H1 (cell line): ENCODE measurements around the gene SAG. TPM values are rescaled to one million over a fixed set of nuclear protein-coding genes. Genes with fewer than 3 reads are reported as not detected.

Experiments used
- CTCF ChIA-PET: fragments of 300-600 bp; sonication (Branson Sonifier 250); formaldehyde crosslinking; loops from one replicate; lab custom pipeline; 2021; ENCODE audit not compliant: partially characterized antibody; lab: Charles Lee
- POLR2A ChIA-PET: fragments of 300-600 bp; sonication (Branson Sonifier 250); formaldehyde crosslinking; loops from one replicate; lab custom pipeline; 2021; ENCODE audit warnings: inconsistent platforms; ENCODE audit not compliant: partially characterized antibody; lab: Charles Lee
- DNase-seq, 2 experiments: peaks; one replicate each; pipeline versions ENCODE4 v3.0.0 to v3.0.0-alpha.2; 2010 to 2022; ENCODE audit warnings: low spot score in 2 of 2, low read depth in 1 of 2, mixed read lengths in 1 of 2
- FAIRE-seq: peaks from 2 replicates; lab custom pipeline; 2011; peaks lifted over from hg19 to GRCh38; lab: Jason Lieb, UNC
- H2AFZ ChIP-seq: 2 replicates; pipeline ENCODE4 v1.8.1; 2012; ENCODE audit warnings: low read length, inconsistent platforms
- H2AK5ac ChIP-seq: 2 replicates; pipeline ENCODE4 v1.6.1; 2013; ENCODE audit warnings: low read depth, low read length
- H2BK120ac ChIP-seq: replicated peaks from 2 replicates; pipeline ENCODE3; 2013; ENCODE audit warnings: low read depth, low read length, inconsistent platforms
- H2BK12ac ChIP-seq: 2 replicates; pipeline ENCODE4 v1.6.1; 2013; ENCODE audit warnings: low read depth, low read length
- H2BK15ac ChIP-seq: 2 replicates; pipeline ENCODE4 v1.6.1; 2013; ENCODE audit warnings: low read length
- H2BK20ac ChIP-seq: 2 replicates; pipeline ENCODE4 v1.6.1; 2013; ENCODE audit warnings: low read length
- H2BK5ac ChIP-seq: 2 replicates; pipeline ENCODE4 v1.6.1; 2013; ENCODE audit warnings: low read depth, low read length
- H3K14ac ChIP-seq: 2 replicates; pipeline ENCODE4 v1.6.1; 2013; ENCODE audit warnings: inconsistent platforms; ENCODE audit not compliant: insufficient read length
- H3K18ac ChIP-seq: 2 replicates; pipeline ENCODE4 v1.6.1; 2013; ENCODE audit warnings: low read length; ENCODE audit errors: extremely low read depth
- H3K23ac ChIP-seq: 2 replicates; pipeline ENCODE4 v1.6.1; 2013; ENCODE audit warnings: inconsistent platforms; ENCODE audit not compliant: insufficient read length
- H3K23me2 ChIP-seq: 2 replicates; pipeline ENCODE4 v1.6.1; 2013; ENCODE audit warnings: low read depth, low read length
- H3K27ac ChIP-seq: 2 replicates; pipeline ENCODE4 v1.6.1; 2011; ENCODE audit warnings: low read depth, low read length, inconsistent platforms
- H3K27me3 ChIP-seq, 4 experiments: replicated peaks in 1 of 4; 1 replicate in 1 of 4; 2 replicates in 3 of 4; pipeline versions ENCODE4 v1.6.1 to v1.8.1; 2011 to 2013; ENCODE audit warnings: low read length in 3 of 4, mild to moderate bottlenecking in 3 of 4, inconsistent platforms in 2 of 4, mixed read lengths in 2 of 4, moderate library complexity in 1 of 4; ENCODE audit not compliant: control insufficient read depth in 3 of 4, insufficient read depth in 3 of 4; ENCODE audit errors: extremely low read depth in 1 of 4
- H3K36me3 ChIP-seq, 4 experiments: 2 replicates each; pipeline versions ENCODE4 v1.6.1 to v1.8.1; 2011 to 2013; ENCODE audit warnings: mild to moderate bottlenecking in 4 of 4, low read length in 3 of 4, moderate library complexity in 2 of 4, control low read depth in 1 of 4, inconsistent platforms in 1 of 4; ENCODE audit not compliant: insufficient read depth in 4 of 4, control insufficient read depth in 2 of 4
- H3K4ac ChIP-seq: replicated peaks from 2 replicates; pipeline ENCODE3; 2013; ENCODE audit warnings: low read length, low read depth, mixed read lengths, inconsistent platforms; ENCODE audit not compliant: insufficient read length
- H3K4me1 ChIP-seq, 4 experiments: replicated peaks in 1 of 4; 1 replicate in 1 of 4; 2 replicates in 3 of 4; pipeline versions ENCODE4 v1.6.1 to v1.8.1; 2011 to 2013; ENCODE audit warnings: low read length in 3 of 4, inconsistent platforms in 2 of 4, mixed read lengths in 1 of 4; ENCODE audit not compliant: insufficient read depth in 4 of 4, control insufficient read depth in 3 of 4
- H3K4me2 ChIP-seq, 2 experiments: 2 replicates each; pipeline versions ENCODE4 v1.6.1 to v1.8.1; 2011 to 2013; ENCODE audit warnings: low read depth in 2 of 2, low read length in 2 of 2, control low read depth in 1 of 2, inconsistent platforms in 1 of 2, mild to moderate bottlenecking in 1 of 2; ENCODE audit not compliant: insufficient read depth in 1 of 2
- H3K4me3 ChIP-seq, 4 experiments: fragments of 200-600, 300-600 bp in 1 of 4; sonication (generic), shearing (Covaris generic), sonication (Bioruptor Twin) in 1 of 4; 2 replicates each; pipeline versions ENCODE4 v1.5.1 to v1.8.1; 2011 to 2016; ENCODE audit warnings: low read length in 4 of 4, low read depth in 3 of 4, control low read depth in 2 of 4, inconsistent platforms in 2 of 4, mild to moderate bottlenecking in 2 of 4, mixed read lengths in 1 of 4, moderate library complexity in 1 of 4; ENCODE audit not compliant: insufficient read depth in 2 of 4; ENCODE audit errors: extremely low read depth in 1 of 4
- H3K56ac ChIP-seq: replicated peaks from 2 replicates; pipeline ENCODE3; 2013; ENCODE audit warnings: low read depth, mild to moderate bottlenecking, mixed read lengths, low read length, inconsistent platforms; ENCODE audit not compliant: insufficient read length
- H3K79me1 ChIP-seq: 2 replicates; pipeline ENCODE4 v1.6.1; 2013; ENCODE audit warnings: low read depth, low read length, control low read depth
- H3K79me2 ChIP-seq, 2 experiments: 2 replicates each; pipeline versions ENCODE4 v1.6.1 to v1.8.1; 2012 to 2013; ENCODE audit warnings: low read length in 2 of 2, mild to moderate bottlenecking in 2 of 2, inconsistent platforms in 1 of 2; ENCODE audit not compliant: insufficient read depth in 2 of 2, control insufficient read depth in 1 of 2
- H3K9ac ChIP-seq, 4 experiments: replicated peaks in 1 of 4; 1 replicate in 1 of 4; 2 replicates in 3 of 4; pipeline versions ENCODE4 v1.6.1 to v1.8.1; 2011 to 2013; ENCODE audit warnings: low read depth in 3 of 4, low read length in 3 of 4, control low read depth in 2 of 4, mild to moderate bottlenecking in 2 of 4, moderate library complexity in 2 of 4, inconsistent platforms in 1 of 4; ENCODE audit errors: extremely low read depth in 1 of 4
- H3K9me3 ChIP-seq, 2 experiments: 2 replicates each; pipeline versions ENCODE4 v1.6.1 to v1.8.1; 2012 to 2013; ENCODE audit warnings: mild to moderate bottlenecking in 2 of 2, moderate library complexity in 2 of 2, control low read depth in 1 of 2, inconsistent platforms in 1 of 2, low read depth in 1 of 2, low read length in 1 of 2, mixed read lengths in 1 of 2; ENCODE audit not compliant: insufficient read depth in 2 of 2
- H4K20me1 ChIP-seq, 2 experiments: replicated peaks in 1 of 2; 2 replicates each; pipeline versions ENCODE3 to v1.8.1; 2011 to 2013; ENCODE audit warnings: inconsistent platforms in 2 of 2, low read length in 2 of 2, mild to moderate bottlenecking in 1 of 2; ENCODE audit not compliant: insufficient read depth in 2 of 2, control insufficient read depth in 1 of 2
- H4K5ac ChIP-seq: 2 replicates; pipeline ENCODE4 v1.6.1; 2013; ENCODE audit warnings: low read length, low read depth, mixed read lengths, inconsistent platforms; ENCODE audit not compliant: insufficient read length
- H4K8ac ChIP-seq: 2 replicates; pipeline ENCODE4 v1.8.0; 2013; ENCODE audit warnings: mild to moderate bottlenecking, moderate library complexity, low read length, inconsistent platforms; ENCODE audit not compliant: insufficient read depth; ENCODE audit errors: extremely low read depth
- H4K91ac ChIP-seq: replicated peaks from 2 replicates; pipeline ENCODE3; 2013; ENCODE audit warnings: low read length, mixed read lengths, inconsistent platforms; ENCODE audit not compliant: insufficient read length
- HDAC6 ChIP-seq: IDR thresholded peaks from one replicate; pipeline ENCODE4 v1.7.1; 2012; ENCODE audit warnings: low read depth, mild to moderate bottlenecking, inconsistent platforms, low read length, moderate library complexity
- PHF8 ChIP-seq: fragments of 200-600 bp; sonication (generic); conservative IDR thresholded peaks from 2 replicates; pipeline ENCODE4 v1.7.1; 2012; ENCODE audit warnings: low read depth, mild to moderate bottlenecking, inconsistent platforms, low read length, moderate library complexity
- TAF7 ChIP-seq: optimal IDR thresholded peaks from 2 replicates; pipeline ENCODE3; 2011; ENCODE audit warnings: low read depth, mild to moderate bottlenecking, inconsistent platforms, low read length, moderate library complexity, borderline replicate concordance
- WGBS, 2 experiments: shearing (Covaris generic) in 1 of 2; methylation state at CpG; one replicate each; pipeline versions ENCODE4 v1.1.6 to v1.1.7; 2013 to 2015; ENCODE audit warnings: low lambda C conversion rate in 2 of 2, mixed read lengths in 2 of 2, inconsistent platforms in 1 of 2, low coverage in 1 of 2, missing lambda C conversion rate in 1 of 2; ENCODE audit not compliant: insufficient replicate concordance in 2 of 2, insufficient coverage in 1 of 2, insufficient read length in 1 of 2; ENCODE audit errors: extremely low coverage in 1 of 2, missing lambda C conversion rate in 1 of 2; 5-methylcytosine and 5-hydroxymethylcytosine counted together
- polyA plus RNA-seq, 7 experiments: library from polyadenylated mRNA; depleted of rRNA in 3 of 7; stranded (reverse) in 5 of 7; unstranded in 2 of 7; fragments of >200 nt in 5 of 7; fragments of 200-250 nt in 2 of 7; gene quantifications; 1 replicate in 5 of 7; 2 replicates in 1 of 7; 4 replicates in 1 of 7; pipeline versions ENCODE4 v1.2.1 to v1.2.3, GENCODE V29; 2011 to 2013; ENCODE audit warnings: missing spikeins in 2 of 7, mixed read lengths in 2 of 7
- total RNA-seq: library from RNA; stranded (reverse); fragmentation: NEBNext Ultra II Directional; extraction: Animal tissue kit (Norgen Biotek cat#: 25700); gene quantifications from 2 replicates; pipeline ENCODE4 v1.2.1, GENCODE V29; 2021

Gene SAG
- total and polyA plus RNA-seq, 2 of the 8 experiments (the other 6 are each of a cell fraction or from before 2014, with no cell fraction given), result not detected

GRCh38 chr2:233380132-233380895, 72.7 kb downstream of the SAG start:
- Histone ChIP-seq H3K9ac (no peak overlapping the region), H3K18ac (no peak overlapping the region), H3K27me3 (no peaks in the 10 kb centered on the region), H3K4ac (no peak overlapping the region), H4K20me1 (peaks cover 5 to 9% of the 10 kb centered on the region in 2 experiments), H3K27ac (no peak overlapping the region), H3K79me2 (peaks cover 0 to 8% of the 10 kb centered on the region in 2 experiments; a peak in 2 of 4 replicates), H3K4me1 (peaks cover 2 to 6% (median 5%) of the 10 kb centered on the region in 4 experiments; a peak in 5 of 7 replicates), H3K23ac (no peak overlapping the region), H3K9me3 (no peaks in the 10 kb centered on the region), H2BK12ac (no peak overlapping the region), H3K23me2 (0 out of 2 replicates have a peak, but pooled peaks cover 3% of the 10 kb centered on the region), H3K36me3 (no peaks in the 10 kb centered on the region), H3K4me3 (no peak overlapping the region), H2BK120ac (no peak overlapping the region), H2BK15ac (no peak overlapping the region), H3K4me2 (no peak overlapping the region), H2AK5ac (no peak overlapping the region; the same call in 1 of the 2 replicates), H4K5ac (no peak overlapping the region), H2BK20ac (no peak overlapping the region), H3K14ac (no peak overlapping the region), H3K56ac (no peak overlapping the region), H4K8ac (no peak overlapping the region), H3K79me1 (peaks cover 9% of the 10 kb centered on the region), H4K91ac (no peak overlapping the region), H2BK5ac (no peak overlapping the region), H2AFZ (no peak overlapping the region)
- ChIA-PET CTCF (interaction anchor here (0.9 kb wide), 1 partner anchor 44 kb away, joined by 3 read pairs; no protein-coding TSS in a partner anchor), POLR2A (interaction anchor here (0.6 kb wide), 1 partner anchor 23 kb away, joined by 5 read pairs; no protein-coding TSS in a partner anchor)
- 91% methylated on average over 11 of the region's 13 CpGs; no CpG with 5 or more reads in 1 of the 2 experiments for WGBS, 2 experiments
- no peak for DNase-seq
- FAIRE-seq, result no peak
- TF ChIP-seq HDAC6, result no peak
- TF ChIP-seq PHF8, result no peak
- TF ChIP-seq TAF7, result no peak
